TTC549 (cell line): ENCODE data around the gene OR9A2.

Experiments used
- FAIRE-seq: peaks from 2 replicates; lab custom pipeline; 2012; peaks lifted over from hg19 to GRCh38; lab: Jason Lieb, UNC

Gene OR9A2

GRCh38 chr7:143027032-143027431 is at the start of gene OR9A2:
OR9A2 (minus strand) TSS chr7:143027132; CDS start chr7:143027132, 0 bp downstream.
- no peak for FAIRE-seq

- no peak for FAIRE-seq
These were observed 47.2 kb upstream of the OR9A2 start for GRCh38 chr7:143074141-143074540.

GRCh38 chr7:143073556-143073955 is 46.6 kb upstream of the OR9A2 start:
- FAIRE-seq: no peak

- no peak for FAIRE-seq
These were observed 43.1 kb upstream of the OR9A2 start for GRCh38 chr7:143069912-143070500.

GRCh38 chr7:143068446-143068845 is 41.5 kb upstream of the OR9A2 start:
- FAIRE-seq: no peak

- no peak for FAIRE-seq
These were observed 36.8 kb upstream of the OR9A2 start for GRCh38 chr7:143063741-143064140.

- no peak for FAIRE-seq
These were observed 28.8 kb upstream of the OR9A2 start for GRCh38 chr7:143055754-143056153.

- no peak for FAIRE-seq
These were observed 27.7 kb upstream of the OR9A2 start for GRCh38 chr7:143054621-143055020.

GRCh38 chr7:143052041-143052440 is 25.1 kb upstream of the OR9A2 start, which contains the start of gene OR6V1:
OR6V1 (plus strand) TSS chr7:143052341; CDS start chr7:143052341, 0 bp downstream.
- no peak for FAIRE-seq

GRCh38 chr7:143050931-143051330 is 24.0 kb upstream of the OR9A2 start:
- FAIRE-seq: no peak

GRCh38 chr7:143049362-143049761 is 22.4 kb upstream of the OR9A2 start:
- FAIRE-seq: no peak

GRCh38 chr7:143048827-143049226 is 21.9 kb upstream of the OR9A2 start:
- FAIRE-seq: no peak

- no peak for FAIRE-seq
These were observed 20.4 kb upstream of the OR9A2 start for GRCh38 chr7:143047326-143047725.

- no peak for FAIRE-seq
These were observed 19.5 kb upstream of the OR9A2 start for GRCh38 chr7:143046426-143046851.

GRCh38 chr7:143043391-143043790 is 16.5 kb upstream of the OR9A2 start:
- FAIRE-seq: no peak

GRCh38 chr7:143042790-143043271 is 15.9 kb upstream of the OR9A2 start:
- FAIRE-seq: no peak

- no peak for FAIRE-seq
These were observed 15.3 kb upstream of the OR9A2 start for GRCh38 chr7:143042159-143042789.

- FAIRE-seq: no peak
These were observed 14.4 kb upstream of the OR9A2 start for GRCh38 chr7:143041346-143041745.

- FAIRE-seq: no peak
These were observed 13.3 kb upstream of the OR9A2 start for GRCh38 chr7:143040209-143040715.

GRCh38 chr7:143038635-143039034 is 11.7 kb upstream of the OR9A2 start:
- FAIRE-seq: no peak

GRCh38 chr7:143027683-143028082 is 751 bp upstream of the OR9A2 start:
- FAIRE-seq: no peak

- no peak for FAIRE-seq
These were observed 1.6 kb downstream of the OR9A2 start for GRCh38 chr7:143025371-143025770.

GRCh38 chr7:143023047-143023446 is 3.9 kb downstream of the OR9A2 start:
- FAIRE-seq: no peak

- FAIRE-seq: no peak
These were observed 8.0 kb downstream of the OR9A2 start for GRCh38 chr7:143018931-143019330.
